GM12865 (cell line): Measurements from ENCODE around the gene DARS1.

ENCODE experiments used
- DNase-seq: peaks from one replicate; pipeline ENCODE4 v3.0.0; 2010; ENCODE audit warnings: low read depth
- H3K4me3 ChIP-seq: 2 replicates; pipeline ENCODE4 v1.5.1; 2011; ENCODE audit warnings: mild to moderate bottlenecking, low read depth, low read length, control low read depth
- TF ChIP-seq, protein P1 (sequence below): IDR thresholded peaks from 2 replicates; pipeline ENCODE4 v1.5.1; 2011; ENCODE audit warnings: low read length, control low read depth, low read depth, inconsistent platforms; ENCODE audit not compliant: insufficient read depth; ENCODE audit errors: missing control alignments

The DARS1 gene

DNA sequence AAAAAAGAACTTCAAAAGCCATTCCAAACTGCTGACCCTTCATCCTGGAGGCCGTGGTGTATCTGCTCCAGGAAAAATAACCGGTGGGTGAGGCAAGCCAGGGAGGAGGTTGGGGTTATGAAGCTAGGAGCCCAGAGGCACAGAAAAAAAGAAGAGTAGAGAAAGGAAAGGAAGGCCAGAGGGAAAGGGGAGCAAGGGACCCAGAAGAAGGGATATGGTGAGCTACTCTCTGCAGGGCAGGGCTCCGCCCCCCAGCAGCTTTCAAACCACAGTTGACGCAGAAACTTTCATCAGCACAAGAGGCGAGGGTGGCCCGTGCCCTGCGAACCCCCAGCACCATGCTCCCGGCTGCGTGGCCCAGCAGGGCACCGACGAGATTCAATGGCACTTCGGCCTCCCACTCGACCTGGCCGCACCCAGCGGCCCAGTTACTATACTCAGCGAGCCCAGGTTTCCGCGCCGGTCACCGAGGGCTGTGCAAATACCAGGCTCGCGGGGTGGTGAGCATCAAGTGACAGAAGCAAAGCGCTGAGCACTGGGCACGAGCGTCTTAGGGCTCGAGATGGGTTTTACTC lies 109.8 kb downstream of the DARS1 start:
- H3K4me3 ChIP-seq, result peak overlapping the region; percentile 64
- DNase-seq, result peak; percentile 77
- TF ChIP-seq, protein P1, sequence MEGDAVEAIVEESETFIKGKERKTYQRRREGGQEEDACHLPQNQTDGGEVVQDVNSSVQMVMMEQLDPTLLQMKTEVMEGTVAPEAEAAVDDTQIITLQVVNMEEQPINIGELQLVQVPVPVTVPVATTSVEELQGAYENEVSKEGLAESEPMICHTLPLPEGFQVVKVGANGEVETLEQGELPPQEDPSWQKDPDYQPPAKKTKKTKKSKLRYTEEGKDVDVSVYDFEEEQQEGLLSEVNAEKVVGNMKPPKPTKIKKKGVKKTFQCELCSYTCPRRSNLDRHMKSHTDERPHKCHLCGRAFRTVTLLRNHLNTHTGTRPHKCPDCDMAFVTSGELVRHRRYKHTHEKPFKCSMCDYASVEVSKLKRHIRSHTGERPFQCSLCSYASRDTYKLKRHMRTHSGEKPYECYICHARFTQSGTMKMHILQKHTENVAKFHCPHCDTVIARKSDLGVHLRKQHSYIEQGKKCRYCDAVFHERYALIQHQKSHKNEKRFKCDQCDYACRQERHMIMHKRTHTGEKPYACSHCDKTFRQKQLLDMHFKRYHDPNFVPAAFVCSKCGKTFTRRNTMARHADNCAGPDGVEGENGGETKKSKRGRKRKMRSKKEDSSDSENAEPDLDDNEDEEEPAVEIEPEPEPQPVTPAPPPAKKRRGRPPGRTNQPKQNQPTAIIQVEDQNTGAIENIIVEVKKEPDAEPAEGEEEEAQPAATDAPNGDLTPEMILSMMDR, result no peak

DNA sequence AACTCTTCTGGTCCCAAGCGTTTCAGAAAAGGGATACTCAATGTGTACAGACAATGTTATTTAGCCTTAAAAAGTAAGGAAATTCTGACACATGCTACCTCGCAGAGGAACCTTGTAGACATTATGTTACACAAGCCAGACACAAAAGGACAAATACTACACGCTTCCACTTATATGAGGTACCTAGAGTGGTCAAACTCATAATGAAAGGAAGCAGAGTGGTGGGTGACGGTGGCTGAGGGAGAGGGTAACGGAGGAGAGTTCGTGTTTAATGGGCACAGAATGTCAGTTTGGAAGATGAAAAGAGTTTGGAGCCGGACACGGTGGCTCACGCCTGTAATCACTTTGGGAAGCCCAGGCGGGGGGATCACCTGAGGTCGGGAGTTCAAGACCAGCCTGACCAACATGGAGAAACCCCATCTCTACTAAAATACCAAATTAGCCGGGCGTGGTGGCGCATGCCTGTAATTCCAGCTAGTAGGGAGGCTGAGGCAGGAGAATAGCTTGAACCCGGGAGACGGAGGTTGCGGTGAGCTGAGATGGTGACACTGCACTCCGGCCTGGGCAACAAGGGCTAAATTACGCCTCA lies 110.6 kb downstream of the DARS1 start:
- DNase-seq, result peak; percentile 13
- H3K4me3 ChIP-seq, result peak overlapping the region; percentile 64
- TF ChIP-seq, protein P1, result no peak

DNA sequence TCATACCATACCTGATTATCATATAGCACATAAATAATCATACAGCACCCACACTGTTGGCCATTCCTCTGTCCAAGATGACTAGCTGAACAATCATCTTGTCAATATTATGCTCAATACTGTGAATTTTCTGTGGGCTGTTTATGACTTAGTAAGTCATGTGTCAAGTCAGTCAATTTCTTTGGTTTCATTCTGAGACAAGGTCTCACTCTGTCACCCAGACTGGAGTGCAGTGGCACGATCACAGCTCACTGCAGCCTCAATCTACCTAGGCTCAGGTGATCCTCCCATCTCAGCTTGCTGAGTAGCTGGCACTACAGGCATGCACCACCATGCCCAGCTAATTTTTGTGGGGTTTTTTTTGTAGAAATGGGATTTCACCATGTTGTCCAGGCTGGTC lies 114.9 kb downstream of the DARS1 start:
- peak; percentile 28 for DNase-seq
- no peak overlapping the region for H3K4me3 ChIP-seq
- TF ChIP-seq, protein P1, result no peak

DNA sequence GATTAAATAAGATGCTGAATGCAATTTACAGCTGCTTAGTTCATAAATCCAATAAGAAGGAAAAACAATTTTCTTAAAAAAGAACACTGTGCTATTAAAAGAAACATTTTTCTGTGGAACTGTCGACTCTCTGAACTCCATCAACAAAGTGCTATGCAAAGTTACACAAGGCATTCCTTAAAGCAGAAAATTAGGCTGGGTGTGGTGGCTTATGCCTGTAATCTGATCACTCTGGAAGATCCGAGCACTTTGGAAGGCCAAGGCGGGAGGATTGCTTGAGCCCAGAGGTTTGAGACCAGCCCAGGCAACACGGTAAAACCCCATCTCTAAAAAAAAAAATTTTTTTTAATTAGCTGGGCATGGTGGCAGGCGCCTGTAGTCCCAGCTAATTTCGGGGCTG lies 122.2 kb downstream of the DARS1 start:
- TF ChIP-seq, protein P1, result no peak
- no peak for DNase-seq
- no peak overlapping the region for H3K4me3 ChIP-seq

DNA sequence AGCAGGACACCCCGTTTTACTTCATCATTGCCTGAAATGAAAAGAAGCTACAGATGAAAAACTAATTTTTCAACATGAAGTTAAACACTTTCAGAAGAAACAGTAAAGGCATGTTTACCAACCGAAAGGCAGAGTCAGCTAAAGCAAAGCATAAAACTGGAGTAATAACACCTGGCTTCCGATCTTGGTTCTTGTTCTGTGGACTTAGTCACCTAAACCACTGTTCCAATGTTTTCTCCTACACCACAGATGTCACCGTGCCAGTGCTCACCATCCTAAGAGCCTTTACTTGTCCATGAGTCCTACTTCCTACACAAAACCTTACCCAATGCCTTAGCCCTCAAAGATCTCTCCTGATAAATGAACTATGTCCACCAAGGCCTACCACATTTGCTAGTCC lies 122.7 kb downstream of the DARS1 start:
- DNase-seq, result no peak
- TF ChIP-seq, protein P1, result no peak
- no peak overlapping the region for H3K4me3 ChIP-seq
